Transverse colon (tissue), 4 donors: ENCODE data around the gene ACTMAP. TPM values are rescaled to one million over a fixed set of nuclear protein-coding genes. Genes with fewer than 3 reads are reported as not detected.

Experiments used
- DNase-seq: peaks from one replicate; pipeline ENCODE4 v3.0.0-alpha.2; 2019
- H3K27ac ChIP-seq, 4 donors: fragments of 200-600 bp; sonication (generic); 2 replicates each; pipeline ENCODE4 v1.5.1; 2016 to 2018; ENCODE audit warnings: inconsistent platforms in 4 of 4
- H3K27me3 ChIP-seq: fragments of 200-600 bp; sonication (generic); 2 replicates; pipeline ENCODE4 v1.5.1; 2017; ENCODE audit warnings: inconsistent platforms
- H3K36me3 ChIP-seq, 4 donors: fragments of 200-600 bp; sonication (generic); 2 replicates each; pipeline ENCODE4 v1.5.1; 2017 to 2019; ENCODE audit warnings: inconsistent platforms in 4 of 4
- H3K4me1 ChIP-seq, 4 donors: fragments of 200-600 bp; sonication (generic); 2 replicates each; pipeline ENCODE4 v1.5.1; 2017 to 2020; ENCODE audit warnings: inconsistent platforms in 4 of 4
- H3K4me3 ChIP-seq, 4 donors: fragments of 200-600 bp; sonication (generic); 1 replicate in 1 of 4; 2 replicates in 3 of 4; pipeline versions ENCODE4 v1.5.1 to v1.6.1; 2017 to 2019; ENCODE audit warnings: inconsistent platforms in 4 of 4
- H3K9me3 ChIP-seq, 2 donors: fragments of 200-600 bp; sonication (generic); 2 replicates each; pipeline ENCODE4 v1.5.1; 2017 to 2019; ENCODE audit warnings: inconsistent platforms in 2 of 2
- CTCF ChIP-seq, 5 experiments: fragments of 200-600 bp in 3 of 5; fragments of 450-650 bp in 2 of 5; sonication (generic) in 3 of 5; IDR thresholded peaks; 1 replicate in 2 of 5; 2 replicates in 3 of 5; pipeline ENCODE4 v1.5.1; 2016 to 2017; ENCODE audit warnings: antibody characterized with exemption in 5 of 5, inconsistent platforms in 3 of 5, mild to moderate bottlenecking in 2 of 5, moderate library complexity in 1 of 5
- EP300 ChIP-seq: sonication (generic); formaldehyde crosslinking; IDR thresholded peaks from one replicate; pipeline ENCODE4 v1.6.1; 2017; ENCODE audit warnings: antibody characterized with exemption, low read depth
- POLR2A ChIP-seq: fragments of 450-650 bp; IDR thresholded peaks from one replicate; pipeline ENCODE4 v1.6.1; 2016; ENCODE audit warnings: antibody characterized with exemption, mild to moderate bottlenecking, moderate library complexity
- POLR2AphosphoS5 ChIP-seq, 3 donors: sonication (generic); formaldehyde crosslinking; IDR thresholded peaks; one replicate each; pipeline ENCODE4 v1.6.1; 2016; ENCODE audit warnings: antibody characterized with exemption in 3 of 3
- WGBS, 2 donors: methylation state at CpG; one replicate each; pipeline ENCODE4 v1.1.5; 2018; ENCODE audit warnings: low coverage in 1 of 2; 5-methylcytosine and 5-hydroxymethylcytosine counted together
- in situ Hi-C, 4 donors: fragments of 200-750 bp; cut with MboI; loops; one replicate each; pipeline versions ENCODE4 v1.15.0 to v1.15.1; 2017; ENCODE audit warnings: low sequenced_read_pairs in 3 of 4, low pct_ligation_motif_present in 1 of 4, low pct_unique_long_range_greater_than_20kb in 1 of 4
- intact Hi-C: fragments of 100-400 bp; cut with DNase I; formaldehyde crosslinking; loops from one replicate; pipeline ENCODE4 v1.15.1; 2023; ENCODE audit warnings: low total_unique reads
- total RNA-seq, 4 donors: library from RNA; depleted of rRNA; stranded (reverse); fragments of >200 nt; gene quantifications; one replicate each; pipeline ENCODE4 v1.1.0, GENCODE V29; 2016

The ACTMAP gene
- total RNA-seq, 4 donors from 2014 or later: 8.3 to 29.1 (median 12.1) TPM

- Histone ChIP-seq H3K27me3 (no peaks in the 10 kb centered on the region), H3K9me3 (no peaks in the 10 kb centered on the region), H3K4me3 (no peak overlapping the region), H3K27ac (no peak overlapping the region), H3K4me1 (peaks cover 9 to 24% (median 18%) of the 10 kb centered on the region in 4 donors), H3K36me3 (peaks cover 0 to 69% (median 34%) of the 10 kb centered on the region in 4 donors)
- 90 to 100% methylated on average over 1 to 13 of the region's 13 CpGs for WGBS, 2 donors
- intact Hi-C loops (no loop called here), in situ Hi-C loops (no loop called here)
- TF ChIP-seq CTCF (IDR thresholded peaks at IDR 0.05): no peak
- TF ChIP-seq POLR2AphosphoS5 (IDR thresholded peaks at IDR 0.05): no peak
- TF ChIP-seq POLR2A: no peak
- no peak for TF ChIP-seq EP300
- DNase-seq: no peak
Observed at GRCh38 chr19:40759352-40759751, 9.1 kb upstream of the ACTMAP start.

GRCh38 chr19:40758491-40758890, 8.2 kb upstream of the ACTMAP start:
- Histone ChIP-seq H3K4me1 (peaks cover 12 to 33% (median 27%) of the 10 kb centered on the region in 4 donors), H3K4me3 (no peak overlapping the region), H3K27ac (no peak overlapping the region), H3K27me3 (no peaks in the 10 kb centered on the region), H3K36me3 (peaks cover 0 to 61% (median 30%) of the 10 kb centered on the region in 4 donors), H3K9me3 (no peaks in the 10 kb centered on the region)
- TF ChIP-seq POLR2A: no peak
- TF ChIP-seq CTCF (IDR thresholded peaks at IDR 0.05): no peak
- no peak for TF ChIP-seq EP300
- no peak for TF ChIP-seq POLR2AphosphoS5 (IDR thresholded peaks at IDR 0.05)
- 97 to 100% methylated on average over 3 of the region's 3 CpGs for WGBS, 2 donors
- intact Hi-C loops: no loop called here
- no peak for DNase-seq
- in situ Hi-C loops: no loop called here

- WGBS, 2 donors: 70 to 71% methylated on average over 5 to 11 of the region's 11 CpGs
- Histone ChIP-seq H3K4me3 (no peak overlapping the region), H3K4me1 (peaks cover 17 to 48% (median 40%) of the 10 kb centered on the region in 4 donors), H3K36me3 (peaks cover 0 to 42% (median 21%) of the 10 kb centered on the region in 4 donors), H3K27ac (no peak overlapping the region), H3K27me3 (no peaks in the 10 kb centered on the region), H3K9me3 (no peaks in the 10 kb centered on the region)
- intact Hi-C loops: no loop called here
- in situ Hi-C loops: no loop called here
- DNase-seq: no peak
- no peak for TF ChIP-seq POLR2AphosphoS5 (IDR thresholded peaks at IDR 0.05)
- TF ChIP-seq EP300: no peak
- TF ChIP-seq POLR2A: no peak
- TF ChIP-seq CTCF (IDR thresholded peaks at IDR 0.05): no peak
Observed at GRCh38 chr19:40756502-40757110, 6.3 kb upstream of the ACTMAP start.

GRCh38 chr19:40755791-40756190, 5.5 kb upstream of the ACTMAP start:
- TF ChIP-seq CTCF (IDR thresholded peaks at IDR 0.05): no peak
- no peak for TF ChIP-seq POLR2A
- TF ChIP-seq EP300: no peak
- intact Hi-C loops: no loop called here
- in situ Hi-C loops: no loop called here
- DNase-seq: no peak
- no peak overlapping the region for H3K4me3 ChIP-seq
- no peaks in the 10 kb centered on the region for H3K27me3 ChIP-seq
- WGBS, 2 donors: 92% methylated on average over 8 of the region's 8 CpGs; no CpG with 5 or more reads in 1 of the 2 donors
- H3K27ac ChIP-seq: no peak overlapping the region
- peaks cover 0 to 35% (median 17%) of the 10 kb centered on the region in 4 donors for H3K36me3 ChIP-seq
- peaks cover 17 to 48% (median 40%) of the 10 kb centered on the region in 4 donors for H3K4me1 ChIP-seq
- no peaks in the 10 kb centered on the region for H3K9me3 ChIP-seq
